Spleen (tissue), 11 donors: Measurements from ENCODE around the gene SYNJ2. TPM values are rescaled to one million over a fixed set of nuclear protein-coding genes. Genes with fewer than 3 reads are reported as not detected.

Source experiments
- DNase-seq: peaks from one replicate; pipeline ENCODE4 v3.0.0-alpha.2; 2020
- H3K27ac ChIP-seq, 8 donors: fragments of 200-600 bp; sonication (generic) in 7 of 8; 1 replicate in 4 of 8; 2 replicates in 4 of 8; pipeline versions ENCODE4 v1.5.0 to v1.8.0; 2016 to 2021; ENCODE audit warnings: inconsistent platforms in 4 of 8, mild to moderate bottlenecking in 4 of 8, moderate library complexity in 1 of 8
- H3K27me3 ChIP-seq, 7 donors: fragments of 200-600 bp; sonication (generic) in 6 of 7; replicated peaks in 1 of 7; 1 replicate in 4 of 7; 2 replicates in 3 of 7; pipeline versions ENCODE4 v1.5.0 to v1.8.0; 2016 to 2021; ENCODE audit warnings: inconsistent platforms in 3 of 7, mild to moderate bottlenecking in 1 of 7
- H3K36me3 ChIP-seq, 6 donors: fragments of 200-600 bp; sonication (generic) in 5 of 6; 1 replicate in 4 of 6; 2 replicates in 2 of 6; pipeline versions ENCODE4 v1.5.0 to v1.8.0; 2016 to 2021; ENCODE audit warnings: inconsistent platforms in 2 of 6
- H3K4me1 ChIP-seq, 6 donors: fragments of 200-600 bp; sonication (generic) in 5 of 6; 1 replicate in 3 of 6; 2 replicates in 3 of 6; pipeline versions ENCODE4 v1.5.0 to v1.8.0; 2016 to 2021; ENCODE audit warnings: inconsistent platforms in 3 of 6
- H3K4me3 ChIP-seq, 8 donors: fragments of 200-600 bp; sonication (generic) in 7 of 8; 1 replicate in 4 of 8; 2 replicates in 4 of 8; pipeline versions ENCODE4 v1.5.0 to v1.8.0; 2016 to 2021; ENCODE audit warnings: inconsistent platforms in 4 of 8, mild to moderate bottlenecking in 4 of 8, moderate library complexity in 2 of 8
- H3K9me3 ChIP-seq, 8 donors: fragments of 200-600 bp; sonication (generic) in 7 of 8; 1 replicate in 4 of 8; 2 replicates in 4 of 8; pipeline versions ENCODE4 v1.5.0 to v1.8.0; 2016 to 2021; ENCODE audit warnings: inconsistent platforms in 4 of 8
- CTCF ChIP-seq, 11 experiments: fragments of 200-600 bp in 7 of 11; fragments of 450-650 bp in 4 of 11; sonication (generic) in 4 of 11; IDR thresholded peaks in 8 of 11; conservative IDR thresholded peaks in 3 of 11; 1 replicate in 7 of 11; 2 replicates in 4 of 11; pipeline versions ENCODE4 v1.4.0 to v1.8.0; 2016 to 2021; ENCODE audit warnings: antibody characterized with exemption in 11 of 11, inconsistent platforms in 4 of 11, mild to moderate bottlenecking in 1 of 11
- POLR2A ChIP-seq, 3 donors: fragments of 450-650 bp; IDR thresholded peaks; one replicate each; pipeline ENCODE4 v1.5.1; 2017; ENCODE audit warnings: antibody characterized with exemption in 3 of 3, mild to moderate bottlenecking in 1 of 3
- POLR2AphosphoS5 ChIP-seq, 3 donors: sonication (generic); formaldehyde crosslinking; IDR thresholded peaks; one replicate each; pipeline ENCODE4 v1.5.1; 2017; ENCODE audit warnings: antibody characterized with exemption in 3 of 3
- WGBS, 5 donors: extraction: QIAGEN DNeasy Blood & Tissue Kit in 3 of 5; methylation state at CpG; one replicate each; pipeline versions ENCODE4 v1.1.5 to v1.1.7; 2013 to 2018; 5-methylcytosine and 5-hydroxymethylcytosine counted together
- intact Hi-C: fragments of 100-400 bp; cut with DNase I; formaldehyde crosslinking; loops from one replicate; pipeline ENCODE4 v1.15.0; 2023; ENCODE audit warnings: low total_unique reads
- polyA plus RNA-seq, 3 donors: library from polyadenylated mRNA; stranded (reverse); fragments of 200-250 nt; gene quantifications; one replicate each; pipeline ENCODE4 v1.2.1, GENCODE V29; 2013
- total RNA-seq, 7 donors: library from RNA; depleted of rRNA in 3 of 7; stranded (reverse); fragments of >200 nt in 3 of 7; fragmentation: NEBNext Ultra II Directional in 4 of 7; extraction: Animal tissue kit (Norgen Biotek cat#: 25700) in 4 of 7; gene quantifications; one replicate each; pipeline versions ENCODE4 v1.1.0 to v1.2.1, GENCODE V29; 2016 to 2021
- donor health status: healthy with polysubstance abuse.
- donor health status: DM: no; HTN: no; CAD: no; lungs with moderate emphysema.
- donor health status: DM: no; HTN: no; CAD: no.
- donor health status: Bipolar disorder and iron deficiency.
- donor health status: healthy.
- donor health status: DM: no; HTN: no; CAD: no.
- donor health status: DM: yes; HTN: yes; CAD: no.

SYNJ2 gene
- total and polyA plus RNA-seq, 10 donors, result 2.4 to 34.0 (median 9.2) TPM

GRCh38 chr6:158061709-158062461 lies 80.2 kb downstream of the SYNJ2 start:
- DNase-seq, result peak; percentile 71
- H3K4me1 ChIP-seq, result peaks cover 0 to 34% (median 15%) of the 10 kb centered on the region in 6 donors
- peaks cover 0 to 79% (median 16%) of the 10 kb centered on the region in 6 donors for H3K36me3 ChIP-seq
- 88 to 97% (median 94%) methylated on average over 29 of the region's 29 CpGs for WGBS, 5 donors
- intact Hi-C loops, result no loop called here
- TF ChIP-seq CTCF (IDR thresholded peaks at IDR 0.05 in 8 of 11, conservative IDR thresholded peaks at IDR 0.05 in 3 of 11) (no peak), POLR2AphosphoS5 (IDR thresholded peaks at IDR 0.05) (peak in 1 of 3 donors; percentile 8)
- H3K27ac ChIP-seq, result no peak overlapping the region
- H3K9me3 ChIP-seq, result no peaks in the 10 kb centered on the region
- H3K4me3 ChIP-seq, result no peak overlapping the region
- H3K27me3 ChIP-seq, result no peaks in the 10 kb centered on the region

GRCh38 chr6:158063736-158064135 lies 82.1 kb downstream of the SYNJ2 start:
- DNase-seq, result peak; percentile 41
- no peaks in the 10 kb centered on the region for H3K27me3 ChIP-seq
- H3K9me3 ChIP-seq, result no peaks in the 10 kb centered on the region
- peaks cover 0 to 26% (median 18%) of the 10 kb centered on the region in 6 donors for H3K4me1 ChIP-seq
- no peak overlapping the region for H3K4me3 ChIP-seq
- 94 to 98% (median 97%) methylated on average over 11 of the region's 11 CpGs for WGBS, 5 donors
- H3K27ac ChIP-seq, result no peak overlapping the region
- H3K36me3 ChIP-seq, result peaks cover 0 to 93% (median 16%) of the 10 kb centered on the region in 6 donors
- intact Hi-C loops, result no loop called here
- TF ChIP-seq POLR2AphosphoS5 (IDR thresholded peaks at IDR 0.05), result no peak
- no peak for TF ChIP-seq CTCF (IDR thresholded peaks at IDR 0.05 in 8 of 11, conservative IDR thresholded peaks at IDR 0.05 in 3 of 11)
- no peak for TF ChIP-seq POLR2A (IDR thresholded peaks at IDR 0.05)

- Histone ChIP-seq H3K27ac (no peak overlapping the region), H3K9me3 (no peaks in the 10 kb centered on the region), H3K36me3 (peaks cover 0 to 94% (median 16%) of the 10 kb centered on the region in 6 donors), H3K4me3 (no peak overlapping the region), H3K4me1 (peaks cover 0 to 33% (median 19%) of the 10 kb centered on the region in 6 donors), H3K27me3 (no peaks in the 10 kb centered on the region)
- TF ChIP-seq POLR2AphosphoS5 (IDR thresholded peaks at IDR 0.05), result peak in 1 of 3 donors; percentile 12
- TF ChIP-seq CTCF (IDR thresholded peaks at IDR 0.05 in 8 of 11, conservative IDR thresholded peaks at IDR 0.05 in 3 of 11), result no peak
- TF ChIP-seq POLR2A (IDR thresholded peaks at IDR 0.05), result no peak
- DNase-seq, result peak; percentile 56
- intact Hi-C loops, result no loop called here
- WGBS, 5 donors, result 87 to 94% (median 91%) methylated on average over 17 to 24 of the region's 24 CpGs
Observed at GRCh38 chr6:158064725-158065251, 83.1 kb downstream of the SYNJ2 start.

- no peak for DNase-seq
- Histone ChIP-seq H3K27ac (no peak overlapping the region), H3K4me1 (peaks cover 0 to 24% (median 7%) of the 10 kb centered on the region in 6 donors), H3K9me3 (no peaks in the 10 kb centered on the region), H3K27me3 (no peaks in the 10 kb centered on the region), H3K4me3 (no peak overlapping the region), H3K36me3 (peaks cover 0 to 100% (median 16%) of the 10 kb centered on the region in 6 donors)
- 87 to 91% (median 89%) methylated on average over 23 of the region's 23 CpGs for WGBS, 5 donors
- TF ChIP-seq POLR2AphosphoS5 (IDR thresholded peaks at IDR 0.05) (no peak), CTCF (IDR thresholded peaks at IDR 0.05 in 8 of 11, conservative IDR thresholded peaks at IDR 0.05 in 3 of 11) (no peak), POLR2A (IDR thresholded peaks at IDR 0.05) (no peak)
- intact Hi-C loops, result no loop called here
Observed at GRCh38 chr6:158066136-158066781, 84.6 kb downstream of the SYNJ2 start.
